GM18951 (cell line): Measurements from ENCODE around the gene AGAP1.

Experiments used
- POLR2A ChIP-seq: IDR thresholded peaks from 4 replicates; pipeline ENCODE4 v1.6.1; 2011; ENCODE audit warnings: mild to moderate bottlenecking; ENCODE audit not compliant: insufficient read length, insufficient read depth; ENCODE audit errors: extremely low read depth
- in situ Hi-C: fragments of 300-500 bp; cut with MboI; formaldehyde crosslinking; loops from one replicate; pipeline ENCODE4 v1.12.0; 2022; ENCODE audit warnings: low sequenced_read_pairs, mixed read lengths, inconsistent platforms; ENCODE audit not compliant: unreplicated experiment

The AGAP1 gene

DNA sequence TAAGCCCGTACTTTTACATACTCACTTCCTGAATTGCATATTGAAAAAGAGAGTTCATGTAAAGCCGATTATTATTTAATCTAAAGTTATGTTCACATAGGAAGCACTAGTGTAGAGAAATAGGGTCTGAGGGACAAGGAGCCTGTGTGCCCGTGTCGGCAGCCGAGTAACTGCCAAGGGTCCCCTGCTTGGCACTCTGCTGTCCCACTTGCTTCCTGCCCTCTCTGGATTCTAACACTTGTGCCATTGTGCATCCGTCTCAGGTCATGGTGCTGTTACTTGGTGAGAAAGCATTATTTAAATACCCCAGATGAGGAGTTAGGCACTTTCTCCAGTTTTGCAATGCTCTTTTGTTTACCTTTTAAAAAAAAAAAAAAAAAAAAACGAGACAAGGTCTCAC lies 236.3 kb downstream of the AGAP1 start:
- TF ChIP-seq POLR2A, result no peak
- in situ Hi-C loops, result loop anchor here (25.0 kb wide), 1 partner anchor 593 kb away; no protein-coding TSS in a partner anchor

DNA sequence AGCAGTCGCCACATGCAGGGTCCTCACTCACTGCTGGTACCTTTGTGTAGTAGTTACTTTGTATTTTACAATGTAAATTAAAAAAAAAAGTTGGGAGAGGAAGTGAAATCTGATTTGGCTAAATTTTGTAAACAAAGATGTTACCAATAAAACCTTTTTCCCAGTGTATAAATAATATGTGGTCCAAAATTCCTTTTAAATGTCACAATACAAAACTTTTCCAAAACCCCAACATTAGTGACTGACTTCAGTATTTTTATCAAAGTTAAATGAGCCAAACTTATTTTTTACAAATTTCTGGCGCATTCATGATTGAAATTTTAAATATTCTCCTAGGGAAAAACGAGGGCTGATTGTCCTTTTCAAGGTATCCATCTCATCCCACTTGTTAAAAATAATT lies 239.9 kb downstream of the AGAP1 start:
- in situ Hi-C loops, result loop anchor here (25.0 kb wide), 1 partner anchor 596 kb away; no protein-coding TSS in a partner anchor

DNA sequence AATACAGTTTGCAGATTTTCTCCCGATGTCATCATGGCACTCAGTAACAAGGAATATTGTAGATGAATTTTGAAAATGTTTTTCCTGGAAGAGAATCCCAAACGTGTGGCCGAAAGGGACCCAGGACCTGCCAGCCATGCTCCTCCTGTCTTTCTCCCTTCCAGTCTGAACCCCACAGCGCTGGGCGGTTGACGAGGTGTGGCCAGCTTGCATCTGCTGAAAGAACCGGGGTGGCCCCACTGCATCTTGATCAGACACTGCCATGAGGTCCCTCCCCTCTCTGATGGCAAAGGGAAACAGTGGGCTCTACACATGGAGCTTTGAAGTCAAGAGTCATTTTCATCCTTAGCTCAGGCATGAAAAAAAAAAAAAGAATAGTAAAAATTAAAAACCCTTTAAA lies 240.3 kb downstream of the AGAP1 start:
- no peak for TF ChIP-seq POLR2A
- in situ Hi-C loops, result loop anchor here (25.0 kb wide), 1 partner anchor 597 kb away; no protein-coding TSS in a partner anchor

More for the DNA sequence above, 239.9 kb downstream of the AGAP1 start:
- TF ChIP-seq POLR2A, result no peak

- in situ Hi-C loops, result loop anchor here (25.0 kb wide), 1 partner anchor 597 kb away; no protein-coding TSS in a partner anchor
- no peak for TF ChIP-seq POLR2A
Measured at GRCh38 chr2:235734688-235735231, 240.9 kb downstream of the AGAP1 start.

DNA sequence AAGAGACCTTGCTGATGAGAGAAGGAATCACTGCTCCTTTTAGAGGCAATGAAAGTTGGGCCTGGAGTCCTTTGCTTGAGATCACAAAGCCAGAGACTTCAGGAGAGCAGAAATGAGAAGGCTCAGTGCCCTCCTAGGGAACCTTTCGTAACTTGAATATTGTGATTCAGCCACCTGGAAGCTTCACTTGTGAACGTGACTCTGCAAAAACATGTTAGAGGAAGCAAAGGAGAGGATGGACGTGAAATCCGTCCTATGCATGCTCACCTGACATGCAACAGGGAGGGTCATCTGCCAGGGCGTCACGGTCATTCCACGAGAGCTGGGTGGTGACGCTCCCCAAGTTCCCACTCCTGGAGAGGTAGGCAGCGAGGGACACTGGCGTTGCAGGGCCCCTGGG lies 243.6 kb downstream of the AGAP1 start:
- in situ Hi-C loops, result loop anchor here (25.0 kb wide), 1 partner anchor 600 kb away; no protein-coding TSS in a partner anchor
- TF ChIP-seq POLR2A, result no peak

DNA sequence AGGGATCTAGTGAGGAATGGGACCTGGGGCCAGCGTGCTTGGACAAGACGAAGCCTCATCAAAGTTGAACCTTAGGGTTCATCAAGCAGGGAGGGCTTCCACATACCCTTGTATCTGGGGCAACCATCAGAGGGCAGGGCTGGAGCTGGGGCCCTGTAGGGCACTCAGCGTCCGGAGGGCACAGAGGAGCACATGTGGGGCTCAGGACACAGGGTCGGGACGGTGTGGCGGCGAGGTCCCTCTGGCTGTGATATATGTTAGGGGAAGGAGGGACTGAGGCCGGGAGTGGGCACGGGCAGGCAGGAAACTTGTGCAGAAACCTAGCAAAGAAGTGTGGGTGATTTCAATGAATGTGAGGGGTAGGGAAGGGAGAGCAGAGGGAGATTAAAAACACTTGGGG lies 244.0 kb downstream of the AGAP1 start:
- in situ Hi-C loops, result loop anchor here (25.0 kb wide), 1 partner anchor 601 kb away; no protein-coding TSS in a partner anchor
- no peak for TF ChIP-seq POLR2A

DNA sequence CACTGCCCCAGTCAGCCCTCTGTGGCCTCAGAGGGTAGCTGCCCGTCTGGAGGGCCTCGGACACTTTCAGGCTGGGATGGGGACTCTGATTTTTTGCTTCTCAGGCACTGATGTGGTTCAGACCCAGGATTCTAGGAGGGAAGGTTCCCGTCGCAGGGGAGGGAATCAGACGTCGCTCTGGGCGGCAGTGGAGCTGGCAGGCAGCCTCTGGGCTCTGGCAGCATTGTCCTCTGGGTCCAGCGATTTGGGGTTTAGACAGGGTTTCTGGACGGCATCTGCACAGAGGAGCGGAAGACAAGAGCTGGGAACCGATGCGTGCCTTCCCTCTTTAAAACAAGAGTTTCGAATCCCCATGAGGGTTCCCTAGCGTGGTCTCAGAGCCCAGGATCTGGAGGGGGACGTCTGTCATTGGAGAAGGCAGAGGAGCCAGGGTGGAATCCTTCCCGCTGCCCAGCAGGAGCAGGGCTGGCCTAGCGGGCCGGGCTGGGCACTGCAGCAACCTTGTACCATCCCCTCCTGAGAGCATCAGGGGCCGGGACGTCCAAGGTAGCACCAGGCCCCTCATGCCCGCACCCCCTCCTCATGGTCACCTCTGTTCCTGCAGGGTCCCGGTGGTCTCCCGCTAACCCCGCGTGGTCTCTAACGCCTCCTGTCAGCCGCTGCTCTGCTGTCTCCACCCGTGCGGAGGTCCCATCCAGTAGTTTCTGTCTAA lies 246.0 kb downstream of the AGAP1 start:
- in situ Hi-C loops, result loop anchor here (25.0 kb wide), 1 partner anchor 603 kb away; no protein-coding TSS in a partner anchor
- TF ChIP-seq POLR2A, result no peak

GRCh38 chr2:235740821-235741220 lies 247.0 kb downstream of the AGAP1 start:
- TF ChIP-seq POLR2A, result no peak
- in situ Hi-C loops, result loop anchor here (25.0 kb wide), 1 partner anchor 604 kb away; no protein-coding TSS in a partner anchor

GRCh38 chr2:235744161-235744560 lies 250.3 kb downstream of the AGAP1 start:
- in situ Hi-C loops, result loop anchor here (25.0 kb wide), 1 partner anchor 607 kb away; no protein-coding TSS in a partner anchor
- TF ChIP-seq POLR2A, result no peak

DNA sequence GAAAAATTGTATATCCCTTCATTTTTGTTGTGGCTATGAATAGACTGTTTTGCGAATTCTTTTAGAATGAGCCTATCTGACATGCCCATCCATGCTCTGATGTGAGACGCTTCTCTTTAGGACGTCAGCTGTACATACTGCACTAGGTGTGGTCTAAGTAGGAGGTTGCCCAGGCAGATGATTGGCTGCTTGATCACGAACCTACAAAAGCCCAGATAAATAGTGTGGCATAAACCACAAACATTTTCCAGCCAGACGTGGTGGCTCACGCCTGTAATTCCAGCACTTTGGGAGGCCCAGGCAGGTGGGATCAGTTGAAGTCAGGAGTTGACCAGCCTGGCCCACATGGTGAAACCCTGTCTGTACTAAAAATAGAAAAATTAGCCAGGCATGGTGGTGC lies 251.8 kb downstream of the AGAP1 start:
- in situ Hi-C loops, result loop anchor here (25.0 kb wide), 1 partner anchor 608 kb away; no protein-coding TSS in a partner anchor
- TF ChIP-seq POLR2A, result no peak

DNA sequence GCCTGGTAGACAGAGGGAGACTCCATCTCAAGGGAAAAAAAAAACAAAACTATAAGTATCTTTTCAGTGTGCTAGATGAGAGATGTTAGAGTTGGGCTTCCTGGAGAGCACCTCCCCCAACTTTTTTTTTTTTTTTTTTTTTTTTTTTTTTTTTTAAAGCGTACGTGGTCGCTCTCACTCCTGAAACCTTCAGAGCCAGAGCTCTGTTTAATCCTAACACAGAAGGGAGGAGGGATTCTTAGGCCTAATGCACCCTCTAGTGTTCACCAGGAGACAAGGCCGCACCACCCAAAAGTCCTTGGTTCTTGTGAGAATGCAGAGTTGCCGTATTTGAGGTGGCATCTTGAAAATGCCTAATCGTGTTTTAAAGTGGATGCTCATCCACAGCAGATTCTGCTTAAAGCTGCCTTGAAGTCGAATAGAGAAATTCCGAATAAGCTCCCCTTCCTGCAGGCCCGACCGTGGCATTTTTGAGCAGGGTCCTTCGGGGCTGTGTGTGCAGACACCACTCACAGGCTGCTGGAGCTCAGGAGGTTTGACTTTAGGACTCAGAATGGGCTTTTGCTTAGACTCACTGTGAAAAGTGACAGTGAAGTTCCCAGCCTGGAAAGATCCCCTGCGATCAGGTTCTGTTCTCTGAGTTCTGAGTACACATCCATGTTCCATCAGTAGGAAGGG lies 252.6 kb downstream of the AGAP1 start:
- in situ Hi-C loops, result loop anchor here (25.0 kb wide), 1 partner anchor 609 kb away; no protein-coding TSS in a partner anchor
- no peak for TF ChIP-seq POLR2A

DNA sequence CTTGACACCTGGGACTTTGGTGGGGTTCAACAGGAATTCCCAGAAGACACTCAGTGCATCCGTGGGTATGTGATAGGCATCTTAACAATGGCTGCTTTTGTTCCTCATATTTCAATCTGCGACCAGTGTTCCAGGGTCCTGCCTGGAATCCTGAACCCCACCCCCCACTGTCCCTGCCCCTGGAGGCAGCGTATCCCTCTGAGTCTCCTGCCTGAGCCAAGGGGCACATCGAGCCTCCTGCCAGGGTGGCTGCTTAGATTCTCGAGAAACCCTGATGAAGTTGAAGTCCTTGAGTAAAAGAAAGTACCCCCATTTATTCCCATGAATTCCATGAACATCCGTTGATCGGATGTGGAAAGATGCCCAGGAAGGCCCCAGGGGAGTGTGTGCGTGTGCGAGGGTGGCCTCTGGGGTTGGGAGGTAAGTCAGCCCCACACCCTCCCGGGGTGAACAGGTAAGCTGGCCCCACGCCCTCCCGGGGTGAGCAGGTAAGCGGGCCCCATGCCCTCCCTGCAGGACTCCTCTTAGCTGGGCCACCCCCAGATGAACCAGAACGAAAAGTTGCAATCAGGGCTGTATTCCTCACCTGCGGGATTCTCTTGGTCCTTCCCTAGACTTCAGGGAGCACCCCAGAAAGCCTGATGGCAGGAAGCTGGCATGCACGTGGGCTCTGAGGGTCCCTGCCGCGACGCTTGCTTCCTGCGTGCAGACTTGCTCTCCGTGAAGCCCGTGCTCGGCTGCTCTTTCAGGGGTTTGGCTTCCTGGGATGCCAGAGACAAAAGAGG lies 253.3 kb downstream of the AGAP1 start:
- TF ChIP-seq POLR2A, result no peak
- in situ Hi-C loops, result loop anchor here (25.0 kb wide), 1 partner anchor 610 kb away; no protein-coding TSS in a partner anchor
